Measurements from ENCODE around the gene SERPINE2.

The SERPINE2 gene

GRCh38 chr2:224062481-224063297 lies 23.6 kb upstream of the SERPINE2 start:
- no peak for DNase-seq
- Mint-ChIP-seq H3K4me3 (no peak overlapping the region), H3K36me3 (no peaks in the 10 kb centered on the region), H3K4me1 (no peaks in the 10 kb centered on the region), H3K9me3 (no peaks in the 10 kb centered on the region), H3K27ac (no peak overlapping the region), H3K27me3 (peaks cover 3% of the 10 kb centered on the region)
- CTCF ChIA-PET: interaction anchor here (0.7 to 4.6 kb wide), 9 partner anchors 10 to 222 kb away, joined by 3 to 59 read pairs (median 4); no protein-coding TSS in a partner anchor

- DNase-seq: no peak
- Mint-ChIP-seq H3K4me3 (no peak overlapping the region), H3K27me3 (no peaks in the 10 kb centered on the region), H3K36me3 (no peaks in the 10 kb centered on the region), H3K27ac (no peak overlapping the region), H3K9me3 (no peaks in the 10 kb centered on the region), H3K4me1 (no peaks in the 10 kb centered on the region)
- CTCF ChIA-PET: interaction anchor here (3.5 kb wide), 1 partner anchor 90 kb away, joined by 29 read pairs; no protein-coding TSS in a partner anchor
Observed at GRCh38 chr2:224060783-224061482, 21.8 kb upstream of the SERPINE2 start.

- Mint-ChIP-seq H3K27ac (no peak overlapping the region), H3K4me1 (no peaks in the 10 kb centered on the region), H3K4me3 (no peak overlapping the region), H3K36me3 (no peaks in the 10 kb centered on the region), H3K27me3 (peaks cover 3% of the 10 kb centered on the region), H3K9me3 (peaks cover 3% of the 10 kb centered on the region)
- no peak for DNase-seq
- CTCF ChIA-PET: interaction anchor here (1.4 to 2.0 kb wide), 3 partner anchors 10 to 225 kb away, joined by 3 to 12 read pairs (median 4); no protein-coding TSS in a partner anchor
Observed at GRCh38 chr2:224059178-224059577, 20.1 kb upstream of the SERPINE2 start.

DNA sequence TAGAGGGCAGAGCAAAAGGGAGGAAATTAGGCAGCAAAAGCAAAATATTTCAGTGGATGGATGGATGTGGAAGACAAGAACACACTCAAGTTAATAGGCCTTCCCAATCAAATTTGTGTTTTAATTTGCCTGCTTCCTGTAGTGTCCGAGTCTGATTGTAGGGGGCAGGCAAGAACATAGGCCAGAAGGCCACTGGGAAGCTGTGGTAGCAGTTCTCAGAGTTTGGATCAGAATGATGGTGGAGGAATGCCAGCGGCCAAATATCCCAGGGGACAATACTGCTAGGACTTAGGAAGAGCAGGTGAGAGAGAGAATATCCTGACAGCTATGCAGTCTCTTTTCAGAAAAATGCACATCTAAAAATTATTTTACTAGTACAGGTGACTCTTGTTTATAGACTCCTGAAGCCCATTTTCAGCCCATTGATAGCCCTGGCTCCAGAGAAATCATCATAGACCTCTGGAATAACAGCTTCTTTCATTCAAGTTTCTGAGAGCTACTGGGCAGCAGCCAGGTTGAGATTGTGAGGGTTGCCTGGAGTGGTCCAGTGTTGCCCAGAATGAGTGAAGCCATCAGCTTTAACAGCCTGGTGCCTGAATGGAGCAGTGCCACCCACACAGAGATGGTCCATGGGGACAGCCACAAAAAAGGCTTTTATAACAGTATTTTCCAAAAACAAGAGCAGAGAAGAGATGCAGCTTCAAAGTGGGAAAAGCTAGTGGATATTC lies 19.1 kb upstream of the SERPINE2 start:
- Mint-ChIP-seq H3K27me3 (peaks cover 3% of the 10 kb centered on the region), H3K4me1 (no peaks in the 10 kb centered on the region), H3K36me3 (no peaks in the 10 kb centered on the region), H3K9me3 (peaks cover 3% of the 10 kb centered on the region), H3K27ac (no peak overlapping the region), H3K4me3 (no peak overlapping the region)
- CTCF ChIA-PET: interaction anchor here (1.2 to 2.0 kb wide), 4 partner anchors 9 to 65 kb away, joined by 3 to 12 read pairs (median 4); no protein-coding TSS in a partner anchor
- no peak for DNase-seq

- no peak for DNase-seq
- Mint-ChIP-seq H3K36me3 (no peaks in the 10 kb centered on the region), H3K9me3 (peaks cover 3% of the 10 kb centered on the region), H3K27me3 (peaks cover 3% of the 10 kb centered on the region), H3K27ac (no peak overlapping the region), H3K4me1 (no peaks in the 10 kb centered on the region), H3K4me3 (no peak overlapping the region)
- CTCF ChIA-PET: interaction anchor here (1.2 to 1.4 kb wide), 2 partner anchors 9 to 49 kb away, joined by 3 read pairs; no protein-coding TSS in a partner anchor
Observed at GRCh38 chr2:224056889-224057288, 17.8 kb upstream of the SERPINE2 start.

DNA sequence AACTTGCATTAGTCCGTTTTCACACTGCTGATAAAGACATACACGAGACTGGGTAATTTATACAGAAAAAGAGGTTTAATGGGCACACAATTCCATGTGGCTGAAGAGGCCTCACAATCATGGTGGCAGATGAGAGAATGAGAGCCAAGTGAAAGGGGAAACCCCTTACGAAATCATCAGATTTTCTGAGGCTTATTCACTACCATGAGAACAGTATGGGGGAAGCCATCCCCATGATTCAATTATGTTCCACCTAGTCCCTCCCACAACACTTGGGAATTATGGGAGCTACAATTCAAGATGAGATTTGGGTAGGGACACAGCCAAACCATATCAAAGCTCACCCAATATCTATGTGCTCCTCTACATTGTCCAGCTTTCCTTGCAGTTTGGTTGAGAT lies 16.0 kb upstream of the SERPINE2 start:
- no peak for DNase-seq
- H3K27me3 Mint-ChIP-seq: peaks cover 14% of the 10 kb centered on the region
- H3K36me3 Mint-ChIP-seq: no peaks in the 10 kb centered on the region
- no peak overlapping the region for H3K4me3 Mint-ChIP-seq
- H3K4me1 Mint-ChIP-seq: no peaks in the 10 kb centered on the region
- H3K27ac Mint-ChIP-seq: no peak overlapping the region
- peaks cover 3% of the 10 kb centered on the region for H3K9me3 Mint-ChIP-seq
- CTCF ChIA-PET: interaction anchor here (1.3 kb wide), 1 partner anchor 61 kb away, joined by 5 read pairs; no protein-coding TSS in a partner anchor

DNA sequence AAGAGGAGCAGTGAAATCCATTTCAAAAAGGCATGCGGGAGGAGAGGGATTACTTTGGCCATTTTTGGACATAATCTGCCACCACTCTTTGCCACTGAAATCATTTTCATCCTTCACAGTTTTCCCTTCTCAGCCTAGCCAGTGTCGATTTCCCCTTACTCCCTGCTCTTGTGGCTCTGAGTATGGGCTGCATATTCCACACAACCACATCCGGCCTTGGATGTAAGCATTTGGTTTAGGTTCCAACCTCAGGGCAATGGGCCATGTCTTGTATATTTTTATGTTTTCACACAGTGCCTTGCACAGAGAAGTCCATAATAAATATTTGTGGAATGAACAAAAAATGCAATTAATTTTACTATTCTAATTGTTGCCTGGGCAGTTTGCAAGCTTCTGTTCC lies 7.7 kb upstream of the SERPINE2 start:
- Mint-ChIP-seq H3K27me3 (peaks cover 42% of the 10 kb centered on the region), H3K4me3 (no peak overlapping the region), H3K9me3 (no peaks in the 10 kb centered on the region), H3K36me3 (no peaks in the 10 kb centered on the region), H3K27ac (no peak overlapping the region), H3K4me1 (no peaks in the 10 kb centered on the region)
- CTCF ChIA-PET: no interaction called here
- DNase-seq: no peak

DNA sequence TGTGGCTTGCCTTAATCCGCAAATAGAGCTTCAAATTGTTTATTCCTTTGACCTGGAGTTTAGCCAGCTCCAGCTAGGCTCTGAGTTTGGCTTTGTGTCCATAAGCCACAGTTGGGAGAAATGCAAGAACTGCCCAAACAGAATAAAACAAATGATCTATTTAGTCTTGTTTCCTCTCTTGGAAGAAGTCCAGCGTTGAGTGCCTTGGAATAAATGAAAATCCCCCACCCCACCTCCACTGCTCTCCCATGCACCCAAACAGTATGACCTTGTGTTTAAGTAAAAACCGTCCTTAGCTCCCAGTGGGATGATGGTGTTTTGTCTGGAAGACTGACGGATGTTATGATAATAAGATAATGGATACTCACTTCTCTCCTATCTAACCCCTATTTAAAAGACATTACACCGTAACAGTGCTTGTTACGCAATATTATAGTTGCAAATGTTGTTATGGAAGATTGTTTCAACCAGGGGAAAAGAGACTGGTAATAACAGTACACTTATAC lies 3.2 kb upstream of the SERPINE2 start:
- no peak for DNase-seq
- H3K4me1 Mint-ChIP-seq: peaks cover 18% of the 10 kb centered on the region
- CTCF ChIA-PET: interaction anchor here (0.6 to 2.3 kb wide), 3 partner anchors 49 to 242 kb away, joined by 3 to 11 read pairs (median 4); no protein-coding TSS in a partner anchor
- no peaks in the 10 kb centered on the region for H3K9me3 Mint-ChIP-seq
- no peak overlapping the region for H3K4me3 Mint-ChIP-seq
- H3K36me3 Mint-ChIP-seq: no peaks in the 10 kb centered on the region
- peaks cover 55% of the 10 kb centered on the region for H3K27me3 Mint-ChIP-seq
- H3K27ac Mint-ChIP-seq: no peak overlapping the region

DNA sequence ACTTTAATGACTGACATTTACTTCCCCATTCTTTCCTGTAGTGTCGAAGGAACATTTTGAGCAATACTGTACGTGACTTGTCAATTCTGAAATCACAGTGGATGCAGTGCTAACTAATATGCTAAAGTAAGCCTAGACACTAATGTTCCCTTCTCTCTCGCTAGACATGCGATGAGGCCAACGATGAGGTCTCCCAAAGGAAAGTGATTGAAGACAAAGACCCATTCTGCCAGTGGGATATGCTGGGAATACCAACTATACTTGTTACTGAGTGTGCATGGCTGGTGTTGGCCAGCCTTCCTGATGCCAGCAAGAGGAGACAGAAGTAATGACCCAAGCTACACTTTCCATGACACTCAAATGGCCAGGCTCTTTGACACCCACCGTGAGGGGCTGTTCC lies 2.5 kb upstream of the SERPINE2 start:
- Mint-ChIP-seq H3K4me3 (no peak overlapping the region), H3K36me3 (no peaks in the 10 kb centered on the region), H3K9me3 (no peaks in the 10 kb centered on the region), H3K27ac (no peak overlapping the region), H3K4me1 (peaks cover 24% of the 10 kb centered on the region), H3K27me3 (peaks cover 62% of the 10 kb centered on the region)
- CTCF ChIA-PET: interaction anchor here (2.3 kb wide), 1 partner anchor 48 kb away, joined by 11 read pairs; no protein-coding TSS in a partner anchor
- no peak for DNase-seq

DNA sequence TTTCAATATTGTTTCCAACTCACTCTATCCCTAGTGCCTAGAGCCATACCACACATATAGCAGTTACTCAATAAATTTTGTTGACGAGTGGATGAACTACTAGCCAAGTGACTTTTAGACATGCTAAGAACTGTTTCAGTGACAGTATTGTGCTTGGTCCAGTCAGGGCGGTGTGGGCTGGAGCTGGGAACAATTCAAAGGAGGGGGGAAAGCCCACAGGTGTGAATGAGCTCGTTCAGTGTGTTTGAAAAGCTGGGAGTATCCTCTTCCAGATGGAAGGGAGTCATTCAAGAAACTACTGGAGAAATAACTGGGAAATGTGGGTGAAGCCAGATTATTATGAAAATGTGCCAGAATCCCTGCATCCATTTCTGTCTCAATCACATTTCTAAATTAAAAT lies 1.7 kb upstream of the SERPINE2 start:
- Mint-ChIP-seq H3K27ac (no peak overlapping the region), H3K4me1 (peaks cover 28% of the 10 kb centered on the region), H3K4me3 (peak overlapping the region; percentile 25), H3K36me3 (no peaks in the 10 kb centered on the region), H3K27me3 (peaks cover 64% of the 10 kb centered on the region), H3K9me3 (no peaks in the 10 kb centered on the region)
- CTCF ChIA-PET: interaction anchor here (0.8 kb wide), 1 partner anchor 244 kb away, joined by 3 read pairs; no protein-coding TSS in a partner anchor
- DNase-seq: no peak

DNA sequence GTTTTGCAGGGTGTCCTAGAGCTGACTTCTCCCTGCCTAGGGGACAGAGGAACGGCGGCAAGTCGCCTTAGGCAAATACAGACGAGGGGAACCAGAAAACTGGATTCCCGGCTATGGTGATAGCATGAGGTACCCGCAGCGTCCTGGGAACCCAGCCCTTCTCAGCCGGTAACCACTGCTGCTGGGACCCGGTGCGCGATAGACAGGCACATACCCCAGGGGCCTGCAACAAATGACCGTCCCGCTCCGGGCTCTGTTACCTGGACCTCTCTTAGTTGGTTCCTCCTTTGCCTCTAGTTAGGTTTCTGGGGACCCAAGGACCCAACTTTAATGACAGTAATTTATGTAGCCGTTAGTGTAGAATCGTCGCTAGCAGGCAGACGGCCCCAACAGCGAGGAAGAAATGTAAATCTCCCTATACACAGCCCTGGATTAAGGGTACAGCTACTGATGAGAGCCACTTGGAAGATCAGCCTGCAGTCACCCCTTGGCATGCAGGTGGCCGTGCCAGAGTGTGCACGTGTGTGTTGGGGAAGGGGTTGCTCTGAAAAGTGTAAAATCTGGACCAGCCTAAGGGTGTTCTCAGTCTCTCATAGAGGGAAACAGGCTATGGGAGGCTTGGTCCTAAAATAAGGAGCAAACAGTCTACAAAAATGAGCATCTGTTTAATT lies 819 bp upstream of the SERPINE2 start:
- DNase-seq: no peak
- Mint-ChIP-seq H3K27me3 (peaks cover 64% of the 10 kb centered on the region), H3K27ac (no peak overlapping the region), H3K4me1 (peaks cover 28% of the 10 kb centered on the region), H3K4me3 (peak overlapping the region; percentile 70), H3K36me3 (peaks cover 2% of the 10 kb centered on the region), H3K9me3 (no peaks in the 10 kb centered on the region)
- CTCF ChIA-PET: interaction anchor here (0.8 to 1.6 kb wide), 3 partner anchors 12 to 245 kb away, joined by 3 to 7 read pairs (median 3); no protein-coding TSS in a partner anchor

DNA sequence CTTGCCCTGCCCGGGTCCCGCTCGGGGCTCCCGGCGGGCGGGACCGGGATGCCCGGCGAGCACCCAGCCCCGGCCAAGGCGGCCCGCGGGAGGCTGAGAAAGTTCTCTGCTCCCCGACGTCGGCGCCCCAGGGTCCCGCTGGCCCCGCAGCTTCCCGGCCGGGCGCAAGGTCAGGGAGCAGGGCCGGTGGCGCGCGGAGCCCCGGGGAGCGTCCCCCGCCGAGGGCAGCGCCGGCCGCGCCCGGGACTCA lies 331 bp downstream of the SERPINE2 start:
- Mint-ChIP-seq H3K36me3 (peaks cover 4% of the 10 kb centered on the region), H3K4me1 (peaks cover 40% of the 10 kb centered on the region), H3K27ac (no peak overlapping the region), H3K4me3 (no peak overlapping the region), H3K27me3 (peaks cover 54% of the 10 kb centered on the region), H3K9me3 (no peaks in the 10 kb centered on the region)
- CTCF ChIA-PET: interaction anchor here (0.9 to 1.6 kb wide), 3 partner anchors 13 to 45 kb away, joined by 3 to 7 read pairs (median 3); no protein-coding TSS in a partner anchor
- DNase-seq: no peak

DNA sequence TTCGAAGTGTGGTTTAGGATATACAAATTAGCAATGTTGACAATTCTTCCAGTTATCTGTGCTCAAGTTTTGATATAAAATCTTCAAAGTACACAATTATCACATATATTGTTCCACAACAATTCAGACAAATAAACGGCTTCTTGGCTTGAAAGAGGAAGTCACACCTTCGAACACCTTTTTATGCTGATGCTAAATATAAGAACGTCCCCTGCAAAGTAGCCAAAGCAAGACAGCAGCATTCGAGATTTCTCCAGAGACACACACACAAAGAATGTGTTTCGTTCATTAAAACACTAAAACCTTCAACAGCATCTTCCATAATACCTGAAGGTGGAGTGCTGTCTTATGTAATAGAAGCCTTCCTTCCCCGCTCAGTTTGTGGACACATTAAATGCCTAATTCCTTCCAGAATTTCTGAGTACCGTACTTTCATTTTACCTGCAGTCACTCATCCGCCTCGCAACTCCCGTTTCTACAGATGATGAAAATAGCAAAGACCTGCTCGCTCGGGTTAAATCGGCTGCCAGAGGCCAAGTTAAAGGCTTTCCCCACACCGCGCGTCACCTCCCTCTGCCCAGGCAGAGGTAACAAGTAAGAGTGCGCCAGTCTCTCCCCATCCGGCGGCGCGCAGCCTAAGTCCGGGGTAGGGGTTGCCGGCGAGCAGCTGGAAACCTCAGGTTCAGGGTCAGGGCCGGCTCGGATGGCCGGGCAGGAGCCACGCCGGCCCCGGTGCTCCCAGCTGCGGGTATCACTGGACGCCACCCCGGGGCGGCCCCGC lies 847 bp downstream of the SERPINE2 start:
- peaks cover 4% of the 10 kb centered on the region for H3K36me3 Mint-ChIP-seq
- no peaks in the 10 kb centered on the region for H3K9me3 Mint-ChIP-seq
- peak overlapping the region; percentile 55 for H3K27ac Mint-ChIP-seq
- DNase-seq: peak; percentile 68
- peaks cover 49% of the 10 kb centered on the region for H3K27me3 Mint-ChIP-seq
- CTCF ChIA-PET: interaction anchor here (0.9 to 1.6 kb wide), 2 partner anchors 43 to 45 kb away, joined by 3 to 7 read pairs; no protein-coding TSS in a partner anchor
- peaks cover 45% of the 10 kb centered on the region for H3K4me1 Mint-ChIP-seq
- peak overlapping the region; percentile 82 for H3K4me3 Mint-ChIP-seq

Measured in activated naive CD4-positive, alpha-beta T cell treated with anti-CD3 and anti-CD28 coated beads, Interleukin-2, amount 10 ng/mL, durations not matched to agents 7 days and 5 days (primary cell).